H1 (cell line): ENCODE measurements around the gene CD151. TPM values are rescaled to one million over a fixed set of nuclear protein-coding genes. Genes with fewer than 3 reads are reported as not detected.

ENCODE experiments used
- CTCF ChIA-PET: fragments of 300-600 bp; sonication (Branson Sonifier 250); formaldehyde crosslinking; loops from one replicate; lab custom pipeline; 2021; ENCODE audit not compliant: partially characterized antibody; lab: Charles Lee
- POLR2A ChIA-PET: fragments of 300-600 bp; sonication (Branson Sonifier 250); formaldehyde crosslinking; loops from one replicate; lab custom pipeline; 2021; ENCODE audit warnings: inconsistent platforms; ENCODE audit not compliant: partially characterized antibody; lab: Charles Lee
- DNase-seq, 2 experiments: peaks; one replicate each; pipeline versions ENCODE4 v3.0.0 to v3.0.0-alpha.2; 2010 to 2022; ENCODE audit warnings: low spot score in 2 of 2, low read depth in 1 of 2, mixed read lengths in 1 of 2
- FAIRE-seq: peaks from 2 replicates; lab custom pipeline; 2011; peaks lifted over from hg19 to GRCh38; lab: Jason Lieb, UNC
- H2AFZ ChIP-seq: 2 replicates; pipeline ENCODE4 v1.8.1; 2012; ENCODE audit warnings: low read length, inconsistent platforms
- H2AK5ac ChIP-seq: 2 replicates; pipeline ENCODE4 v1.6.1; 2013; ENCODE audit warnings: low read depth, low read length
- H2BK120ac ChIP-seq: replicated peaks from 2 replicates; pipeline ENCODE3; 2013; ENCODE audit warnings: low read depth, low read length, inconsistent platforms
- H2BK12ac ChIP-seq: 2 replicates; pipeline ENCODE4 v1.6.1; 2013; ENCODE audit warnings: low read depth, low read length
- H2BK15ac ChIP-seq: 2 replicates; pipeline ENCODE4 v1.6.1; 2013; ENCODE audit warnings: low read length
- H2BK20ac ChIP-seq: 2 replicates; pipeline ENCODE4 v1.6.1; 2013; ENCODE audit warnings: low read length
- H2BK5ac ChIP-seq: 2 replicates; pipeline ENCODE4 v1.6.1; 2013; ENCODE audit warnings: low read depth, low read length
- H3K14ac ChIP-seq: 2 replicates; pipeline ENCODE4 v1.6.1; 2013; ENCODE audit warnings: inconsistent platforms; ENCODE audit not compliant: insufficient read length
- H3K18ac ChIP-seq: 2 replicates; pipeline ENCODE4 v1.6.1; 2013; ENCODE audit warnings: low read length; ENCODE audit errors: extremely low read depth
- H3K23ac ChIP-seq: 2 replicates; pipeline ENCODE4 v1.6.1; 2013; ENCODE audit warnings: inconsistent platforms; ENCODE audit not compliant: insufficient read length
- H3K23me2 ChIP-seq: 2 replicates; pipeline ENCODE4 v1.6.1; 2013; ENCODE audit warnings: low read depth, low read length
- H3K27ac ChIP-seq: 2 replicates; pipeline ENCODE4 v1.6.1; 2011; ENCODE audit warnings: low read depth, low read length, inconsistent platforms
- H3K27me3 ChIP-seq, 4 experiments: replicated peaks in 1 of 4; 1 replicate in 1 of 4; 2 replicates in 3 of 4; pipeline versions ENCODE4 v1.6.1 to v1.8.1; 2011 to 2013; ENCODE audit warnings: low read length in 3 of 4, mild to moderate bottlenecking in 3 of 4, inconsistent platforms in 2 of 4, mixed read lengths in 2 of 4, moderate library complexity in 1 of 4; ENCODE audit not compliant: control insufficient read depth in 3 of 4, insufficient read depth in 3 of 4; ENCODE audit errors: extremely low read depth in 1 of 4
- H3K36me3 ChIP-seq, 4 experiments: 2 replicates each; pipeline versions ENCODE4 v1.6.1 to v1.8.1; 2011 to 2013; ENCODE audit warnings: mild to moderate bottlenecking in 4 of 4, low read length in 3 of 4, moderate library complexity in 2 of 4, control low read depth in 1 of 4, inconsistent platforms in 1 of 4; ENCODE audit not compliant: insufficient read depth in 4 of 4, control insufficient read depth in 2 of 4
- H3K4ac ChIP-seq: replicated peaks from 2 replicates; pipeline ENCODE3; 2013; ENCODE audit warnings: low read length, low read depth, mixed read lengths, inconsistent platforms; ENCODE audit not compliant: insufficient read length
- H3K4me1 ChIP-seq, 4 experiments: replicated peaks in 1 of 4; 1 replicate in 1 of 4; 2 replicates in 3 of 4; pipeline versions ENCODE4 v1.6.1 to v1.8.1; 2011 to 2013; ENCODE audit warnings: low read length in 3 of 4, inconsistent platforms in 2 of 4, mixed read lengths in 1 of 4; ENCODE audit not compliant: insufficient read depth in 4 of 4, control insufficient read depth in 3 of 4
- H3K4me2 ChIP-seq, 2 experiments: 2 replicates each; pipeline versions ENCODE4 v1.6.1 to v1.8.1; 2011 to 2013; ENCODE audit warnings: low read depth in 2 of 2, low read length in 2 of 2, control low read depth in 1 of 2, inconsistent platforms in 1 of 2, mild to moderate bottlenecking in 1 of 2; ENCODE audit not compliant: insufficient read depth in 1 of 2
- H3K4me3 ChIP-seq, 4 experiments: fragments of 200-600, 300-600 bp in 1 of 4; sonication (generic), shearing (Covaris generic), sonication (Bioruptor Twin) in 1 of 4; 2 replicates each; pipeline versions ENCODE4 v1.5.1 to v1.8.1; 2011 to 2016; ENCODE audit warnings: low read length in 4 of 4, low read depth in 3 of 4, control low read depth in 2 of 4, inconsistent platforms in 2 of 4, mild to moderate bottlenecking in 2 of 4, mixed read lengths in 1 of 4, moderate library complexity in 1 of 4; ENCODE audit not compliant: insufficient read depth in 2 of 4; ENCODE audit errors: extremely low read depth in 1 of 4
- H3K56ac ChIP-seq: replicated peaks from 2 replicates; pipeline ENCODE3; 2013; ENCODE audit warnings: low read depth, mild to moderate bottlenecking, mixed read lengths, low read length, inconsistent platforms; ENCODE audit not compliant: insufficient read length
- H3K79me1 ChIP-seq: 2 replicates; pipeline ENCODE4 v1.6.1; 2013; ENCODE audit warnings: low read depth, low read length, control low read depth
- H3K79me2 ChIP-seq, 2 experiments: 2 replicates each; pipeline versions ENCODE4 v1.6.1 to v1.8.1; 2012 to 2013; ENCODE audit warnings: low read length in 2 of 2, mild to moderate bottlenecking in 2 of 2, inconsistent platforms in 1 of 2; ENCODE audit not compliant: insufficient read depth in 2 of 2, control insufficient read depth in 1 of 2
- H3K9ac ChIP-seq, 4 experiments: replicated peaks in 1 of 4; 1 replicate in 1 of 4; 2 replicates in 3 of 4; pipeline versions ENCODE4 v1.6.1 to v1.8.1; 2011 to 2013; ENCODE audit warnings: low read depth in 3 of 4, low read length in 3 of 4, control low read depth in 2 of 4, mild to moderate bottlenecking in 2 of 4, moderate library complexity in 2 of 4, inconsistent platforms in 1 of 4; ENCODE audit errors: extremely low read depth in 1 of 4
- H3K9me3 ChIP-seq, 2 experiments: 2 replicates each; pipeline versions ENCODE4 v1.6.1 to v1.8.1; 2012 to 2013; ENCODE audit warnings: mild to moderate bottlenecking in 2 of 2, moderate library complexity in 2 of 2, control low read depth in 1 of 2, inconsistent platforms in 1 of 2, low read depth in 1 of 2, low read length in 1 of 2, mixed read lengths in 1 of 2; ENCODE audit not compliant: insufficient read depth in 2 of 2
- H4K20me1 ChIP-seq, 2 experiments: replicated peaks in 1 of 2; 2 replicates each; pipeline versions ENCODE3 to v1.8.1; 2011 to 2013; ENCODE audit warnings: inconsistent platforms in 2 of 2, low read length in 2 of 2, mild to moderate bottlenecking in 1 of 2; ENCODE audit not compliant: insufficient read depth in 2 of 2, control insufficient read depth in 1 of 2
- H4K5ac ChIP-seq: 2 replicates; pipeline ENCODE4 v1.6.1; 2013; ENCODE audit warnings: low read length, low read depth, mixed read lengths, inconsistent platforms; ENCODE audit not compliant: insufficient read length
- H4K8ac ChIP-seq: 2 replicates; pipeline ENCODE4 v1.8.0; 2013; ENCODE audit warnings: mild to moderate bottlenecking, moderate library complexity, low read length, inconsistent platforms; ENCODE audit not compliant: insufficient read depth; ENCODE audit errors: extremely low read depth
- H4K91ac ChIP-seq: replicated peaks from 2 replicates; pipeline ENCODE3; 2013; ENCODE audit warnings: low read length, mixed read lengths, inconsistent platforms; ENCODE audit not compliant: insufficient read length
- BCL11A ChIP-seq, 2 experiments: IDR thresholded peaks; one replicate each; pipeline ENCODE4 v1.6.1; 2011; ENCODE audit warnings: low read depth in 2 of 2, low read length in 2 of 2, mild to moderate bottlenecking in 2 of 2
- BRCA1 ChIP-seq: IDR thresholded peaks from 2 replicates; pipeline ENCODE4 v1.6.1; 2012; ENCODE audit warnings: low read depth, low read length, improper control_type of control experiment
- KDM4A ChIP-seq: IDR thresholded peaks from one replicate; pipeline ENCODE4 v1.7.1; 2012; ENCODE audit warnings: low read depth, mild to moderate bottlenecking, moderate library complexity, low read length, inconsistent platforms; ENCODE audit not compliant: severe bottlenecking
- POLR2AphosphoS5 ChIP-seq: IDR thresholded peaks from 2 replicates; pipeline ENCODE4 v1.6.1; 2011; ENCODE audit warnings: low read depth, low read length
- TAF1 ChIP-seq: IDR thresholded peaks from 2 replicates; pipeline ENCODE4 v1.6.1; 2011; ENCODE audit warnings: mild to moderate bottlenecking, low read depth, low read length
- TEAD4 ChIP-seq: IDR thresholded peaks from 2 replicates; pipeline ENCODE4 v1.6.1; 2012; ENCODE audit warnings: low read depth, low read length, inconsistent platforms, mixed read lengths
- WGBS, 2 experiments: shearing (Covaris generic) in 1 of 2; methylation state at CpG; one replicate each; pipeline versions ENCODE4 v1.1.6 to v1.1.7; 2013 to 2015; ENCODE audit warnings: low lambda C conversion rate in 2 of 2, mixed read lengths in 2 of 2, inconsistent platforms in 1 of 2, low coverage in 1 of 2, missing lambda C conversion rate in 1 of 2; ENCODE audit not compliant: insufficient replicate concordance in 2 of 2, insufficient coverage in 1 of 2, insufficient read length in 1 of 2; ENCODE audit errors: extremely low coverage in 1 of 2, missing lambda C conversion rate in 1 of 2; 5-methylcytosine and 5-hydroxymethylcytosine counted together
- polyA plus RNA-seq, 7 experiments: library from polyadenylated mRNA; depleted of rRNA in 3 of 7; stranded (reverse) in 5 of 7; unstranded in 2 of 7; fragments of >200 nt in 5 of 7; fragments of 200-250 nt in 2 of 7; gene quantifications; 1 replicate in 5 of 7; 2 replicates in 1 of 7; 4 replicates in 1 of 7; pipeline versions ENCODE4 v1.2.1 to v1.2.3, GENCODE V29; 2011 to 2013; ENCODE audit warnings: missing spikeins in 2 of 7, mixed read lengths in 2 of 7
- total RNA-seq: library from RNA; stranded (reverse); fragmentation: NEBNext Ultra II Directional; extraction: Animal tissue kit (Norgen Biotek cat#: 25700); gene quantifications from 2 replicates; pipeline ENCODE4 v1.2.1, GENCODE V29; 2021

CD151 gene
- total and polyA plus RNA-seq, 2 of the 8 experiments (the other 6 are each of a cell fraction or from before 2014, with no cell fraction given) = 101 to 212 TPM

- CTCF ChIA-PET = interaction anchor here (1.2 to 2.5 kb wide), 5 partner anchors 11 to 35 kb away, joined by 3 to 17 read pairs (median 5); partner anchors contain the start of gene PNPLA2
- 0 out of 2 replicates have a peak overlapping the region, but pooled peaks have one; percentile 23 for H2BK12ac ChIP-seq
- H3K14ac ChIP-seq = no peak overlapping the region
- peaks cover 6 to 28% (median 24%) of the 10 kb centered on the region in 4 experiments for H3K27me3 ChIP-seq
- H3K23ac ChIP-seq = no peak overlapping the region
- no peak overlapping the region for H4K5ac ChIP-seq
- H3K23me2 ChIP-seq = peaks cover 29% of the 10 kb centered on the region
- H2BK20ac ChIP-seq = no peak overlapping the region
- TF ChIP-seq BCL11A (IDR thresholded peaks at IDR 0.05; ENCODE audit: low read depth in 2 of 2, low read length in 2 of 2) (no peak), KDM4A (no peak), BRCA1 (no peak), POLR2AphosphoS5 (no peak), TAF1 (no peak), TEAD4 (no peak)
- no peak overlapping the region for H2BK5ac ChIP-seq
- no peaks in the 10 kb centered on the region for H3K9me3 ChIP-seq
- H3K4ac ChIP-seq = no peak overlapping the region
- FAIRE-seq = no peak
- peaks cover 0 to 45% (median 34%) of the 10 kb centered on the region in 4 experiments; a peak in 6 of 7 replicates for H3K4me1 ChIP-seq
- H3K79me1 ChIP-seq = no peaks in the 10 kb centered on the region; the same call in 1 of the 2 replicates
- POLR2A ChIA-PET = interaction anchor here (1.0 to 53.0 kb wide), 5 partner anchors 4 to 466 kb away, joined by 3 to 1917 read pairs (median 234); partner anchors contain the start of genes CD151, CEND1, CRACR2B and PIDD1
- 69% methylated on average over 8 of the region's 9 CpGs; no CpG with 5 or more reads in 1 of the 2 experiments for WGBS, 2 experiments
- H2BK15ac ChIP-seq = no peak overlapping the region
- H3K4me3 ChIP-seq = peak overlapping the region; percentile 51 to 76 (median 58); a peak in 6 of 8 replicates
- H2AK5ac ChIP-seq = no peak overlapping the region
- H3K36me3 ChIP-seq = peaks cover 0 to 18% (median 10%) of the 10 kb centered on the region in 4 experiments; a peak in 5 of 8 replicates
- peak overlapping the region; percentile 81 to 84 for H3K4me2 ChIP-seq
- no peaks in the 10 kb centered on the region; a peak in 1 of 4 replicates for H3K79me2 ChIP-seq
- H3K18ac ChIP-seq = no peak overlapping the region
- peak overlapping the region in 1 of 4 experiments; percentile 62; a peak in 2 of 7 replicates for H3K9ac ChIP-seq
- H3K56ac ChIP-seq = no peak overlapping the region
- H4K20me1 ChIP-seq = peaks cover 2 to 29% of the 10 kb centered on the region in 2 experiments
- H4K8ac ChIP-seq = no peak overlapping the region; the same call in 1 of the 2 replicates
- no peak for DNase-seq
- H3K27ac ChIP-seq = no peak overlapping the region
- no peak overlapping the region for H2AFZ ChIP-seq
- H2BK120ac ChIP-seq = no peak overlapping the region
- H4K91ac ChIP-seq = no peak overlapping the region
Observed at GRCh38 chr11:833849-834311, 1.1 kb downstream of the CD151 start.
